GM19328 (cell line): Measurements from ENCODE around the gene UBE2J2.
"Not testable (repeated sequence)": the region's sequence is repeated elsewhere in the genome, so short reads cannot be mapped to it uniquely, and the experiment has no call there.

Source experiments
- ATAC-seq: cut with Tn5 transposase; IDR thresholded peaks from one replicate; pipeline ENCODE4 v1.9.1; 2021; ENCODE audit warnings: mild to moderate bottlenecking, moderate library complexity; ENCODE audit not compliant: unreplicated experiment

UBE2J2 gene

GRCh38 chr1:1259540-1259939, 14.1 kb downstream of the UBE2J2 start:
- ATAC-seq, result no peak

- no peak for ATAC-seq
Measured at GRCh38 chr1:1259119-1259488, 14.6 kb downstream of the UBE2J2 start.

- no peak for ATAC-seq
Measured at GRCh38 chr1:1256956-1257871, 16.4 kb downstream of the UBE2J2 start.

GRCh38 chr1:1255611-1256010, 18.0 kb downstream of the UBE2J2 start:
- ATAC-seq, result no peak

GRCh38 chr1:1255078-1255477, 18.6 kb downstream of the UBE2J2 start:
- ATAC-seq, result no peak

- no peak for ATAC-seq
Measured at GRCh38 chr1:1254667-1254998, 19.0 kb downstream of the UBE2J2 start.

- ATAC-seq, result no peak
Measured at GRCh38 chr1:1253972-1254666, 19.5 kb downstream of the UBE2J2 start.

- ATAC-seq, result no peak
Measured at GRCh38 chr1:1253314-1253713, 20.3 kb downstream of the UBE2J2 start.

- no peak for ATAC-seq
Measured at GRCh38 chr1:1250786-1251284, 22.8 kb downstream of the UBE2J2 start.

GRCh38 chr1:1248009-1248913, 25.4 kb downstream of the UBE2J2 start:
- ATAC-seq, result not testable (repeated sequence)

- ATAC-seq, result no peak
Measured at GRCh38 chr1:1247341-1247913, 26.2 kb downstream of the UBE2J2 start.

GRCh38 chr1:1246577-1247340, 26.9 kb downstream of the UBE2J2 start, which contains the start of gene C1QTNF12:
Gene C1QTNF12, minus strand, starts transcription at chr1:1246722. Its CDS starts 32 bp downstream, at chr1:1246690.
- no peak for ATAC-seq

GRCh38 chr1:1245817-1246576, 27.7 kb downstream of the UBE2J2 start:
- ATAC-seq, result no peak

GRCh38 chr1:1245178-1245816, 28.4 kb downstream of the UBE2J2 start:
- ATAC-seq, result no peak

GRCh38 chr1:1244192-1244811, 29.4 kb downstream of the UBE2J2 start:
- ATAC-seq, result no peak

GRCh38 chr1:1243807-1244191, 29.9 kb downstream of the UBE2J2 start:
- no peak for ATAC-seq

GRCh38 chr1:1243266-1243660, 30.4 kb downstream of the UBE2J2 start:
- no peak for ATAC-seq
